GM21619 (cell line): ENCODE results near the gene LRRC8D.
"Not testable (repeated sequence)": the region's sequence is repeated elsewhere in the genome, so short reads cannot be mapped to it uniquely, and the experiment has no call there.

ENCODE experiments used
- ATAC-seq: cut with Tn5 transposase; IDR thresholded peaks from one replicate; pipeline ENCODE4 v1.9.1; 2021; ENCODE audit not compliant: unreplicated experiment

Gene LRRC8D

GRCh38 chr1:89955311-89956205 lies 134.7 kb downstream of the LRRC8D start:
- ATAC-seq: no peak

GRCh38 chr1:89957107-89957506 lies 136.3 kb downstream of the LRRC8D start:
- ATAC-seq: no peak

GRCh38 chr1:89958851-89959654 lies 138.2 kb downstream of the LRRC8D start:
- ATAC-seq: no peak

GRCh38 chr1:89959719-89960118 lies 138.9 kb downstream of the LRRC8D start:
- no peak for ATAC-seq

GRCh38 chr1:89962024-89962741 lies 141.4 kb downstream of the LRRC8D start:
- peak; percentile 52 for ATAC-seq

GRCh38 chr1:89962742-89963075 lies 141.9 kb downstream of the LRRC8D start:
- no peak for ATAC-seq

- no peak for ATAC-seq
These were observed 144.4 kb downstream of the LRRC8D start for GRCh38 chr1:89965193-89965768.

GRCh38 chr1:89966656-89967055 lies 145.8 kb downstream of the LRRC8D start:
- no peak for ATAC-seq

GRCh38 chr1:89971600-89971999 lies 150.8 kb downstream of the LRRC8D start:
- ATAC-seq: peak; percentile 82

- no peak for ATAC-seq
These were observed 151.2 kb downstream of the LRRC8D start for GRCh38 chr1:89972024-89972423.

GRCh38 chr1:89973471-89974127 lies 152.8 kb downstream of the LRRC8D start:
- ATAC-seq: no peak

GRCh38 chr1:89974256-89974655 lies 153.4 kb downstream of the LRRC8D start:
- ATAC-seq: no peak

- ATAC-seq: no peak
These were observed 154.1 kb downstream of the LRRC8D start for GRCh38 chr1:89974696-89975470.

GRCh38 chr1:89975540-89976125 lies 154.8 kb downstream of the LRRC8D start:
- no peak for ATAC-seq

- ATAC-seq: no peak
These were observed 157.9 kb downstream of the LRRC8D start for GRCh38 chr1:89978755-89979154.

GRCh38 chr1:89980605-89981004 lies 159.8 kb downstream of the LRRC8D start:
- ATAC-seq: no peak

GRCh38 chr1:89982846-89983245 lies 162.0 kb downstream of the LRRC8D start:
- not testable (repeated sequence) for ATAC-seq

- ATAC-seq: not testable (repeated sequence)
These were observed 163.8 kb downstream of the LRRC8D start for GRCh38 chr1:89984564-89985116.

GRCh38 chr1:89986020-89986419 lies 165.2 kb downstream of the LRRC8D start:
- ATAC-seq: no peak
